GM04503 (cell line): ENCODE data around the gene BICRAL.
"Not testable (repeated sequence)": the region's sequence is repeated elsewhere in the genome, so short reads cannot be mapped to it uniquely, and the experiment has no call there.

Experiments used
- DNase-seq: peaks from one replicate; pipeline ENCODE4 v3.0.0-alpha.2; 2012; ENCODE audit warnings: low read depth

Gene BICRAL, protein sequence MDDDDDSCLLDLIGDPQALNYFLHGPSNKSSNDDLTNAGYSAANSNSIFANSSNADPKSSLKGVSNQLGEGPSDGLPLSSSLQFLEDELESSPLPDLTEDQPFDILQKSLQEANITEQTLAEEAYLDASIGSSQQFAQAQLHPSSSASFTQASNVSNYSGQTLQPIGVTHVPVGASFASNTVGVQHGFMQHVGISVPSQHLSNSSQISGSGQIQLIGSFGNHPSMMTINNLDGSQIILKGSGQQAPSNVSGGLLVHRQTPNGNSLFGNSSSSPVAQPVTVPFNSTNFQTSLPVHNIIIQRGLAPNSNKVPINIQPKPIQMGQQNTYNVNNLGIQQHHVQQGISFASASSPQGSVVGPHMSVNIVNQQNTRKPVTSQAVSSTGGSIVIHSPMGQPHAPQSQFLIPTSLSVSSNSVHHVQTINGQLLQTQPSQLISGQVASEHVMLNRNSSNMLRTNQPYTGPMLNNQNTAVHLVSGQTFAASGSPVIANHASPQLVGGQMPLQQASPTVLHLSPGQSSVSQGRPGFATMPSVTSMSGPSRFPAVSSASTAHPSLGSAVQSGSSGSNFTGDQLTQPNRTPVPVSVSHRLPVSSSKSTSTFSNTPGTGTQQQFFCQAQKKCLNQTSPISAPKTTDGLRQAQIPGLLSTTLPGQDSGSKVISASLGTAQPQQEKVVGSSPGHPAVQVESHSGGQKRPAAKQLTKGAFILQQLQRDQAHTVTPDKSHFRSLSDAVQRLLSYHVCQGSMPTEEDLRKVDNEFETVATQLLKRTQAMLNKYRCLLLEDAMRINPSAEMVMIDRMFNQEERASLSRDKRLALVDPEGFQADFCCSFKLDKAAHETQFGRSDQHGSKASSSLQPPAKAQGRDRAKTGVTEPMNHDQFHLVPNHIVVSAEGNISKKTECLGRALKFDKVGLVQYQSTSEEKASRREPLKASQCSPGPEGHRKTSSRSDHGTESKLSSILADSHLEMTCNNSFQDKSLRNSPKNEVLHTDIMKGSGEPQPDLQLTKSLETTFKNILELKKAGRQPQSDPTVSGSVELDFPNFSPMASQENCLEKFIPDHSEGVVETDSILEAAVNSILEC

DNA sequence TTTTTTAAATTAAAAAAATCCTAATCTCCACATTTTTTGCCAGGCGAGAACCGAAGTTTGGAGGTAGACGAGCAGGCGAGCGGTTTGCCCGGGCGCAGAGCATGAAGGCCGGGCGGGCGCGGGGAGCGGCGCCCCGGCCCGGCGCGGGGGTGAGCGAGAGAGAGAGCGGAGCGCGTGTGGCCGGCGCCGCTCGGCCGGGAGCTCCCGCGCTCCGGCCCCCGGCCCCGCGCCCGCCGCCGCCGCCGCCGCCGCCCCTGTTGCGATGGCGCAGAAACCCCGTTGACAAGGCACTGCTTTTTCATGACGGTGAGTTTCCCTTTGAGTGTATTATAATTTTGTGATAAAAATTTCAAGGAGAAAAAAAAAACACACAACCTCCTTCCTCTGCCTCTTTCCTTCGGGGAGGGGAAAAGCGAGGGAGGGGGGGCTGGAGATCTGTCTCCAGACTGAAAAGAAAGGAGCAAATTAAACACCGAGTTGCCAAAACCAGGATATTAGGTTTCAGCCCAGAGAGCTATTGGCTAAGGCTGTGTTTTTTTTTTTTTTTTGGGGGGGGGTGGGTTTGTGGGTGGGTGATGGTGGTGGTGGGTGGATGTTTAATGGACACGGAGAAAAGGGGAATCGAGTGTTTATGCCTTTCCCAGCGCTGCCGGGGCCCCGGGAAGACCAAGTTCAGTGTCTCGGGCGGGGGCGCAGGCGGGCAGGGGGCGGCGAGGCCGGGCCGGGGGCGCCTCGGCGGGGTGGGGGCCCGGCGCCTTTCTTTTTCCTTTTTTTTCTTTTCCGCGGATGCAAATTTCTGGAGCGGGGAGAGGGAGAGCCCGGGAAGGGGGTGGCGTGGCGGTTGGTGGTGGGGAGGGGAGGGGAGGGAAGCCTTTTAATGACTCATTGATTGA lies at the start of gene BICRAL:
Gene BICRAL, plus strand, starts transcription at position 257 of the 893 bp plus-strand sequence. CDS start 39,971 bp downstream, outside the sequence.
- no peak for DNase-seq

DNA sequence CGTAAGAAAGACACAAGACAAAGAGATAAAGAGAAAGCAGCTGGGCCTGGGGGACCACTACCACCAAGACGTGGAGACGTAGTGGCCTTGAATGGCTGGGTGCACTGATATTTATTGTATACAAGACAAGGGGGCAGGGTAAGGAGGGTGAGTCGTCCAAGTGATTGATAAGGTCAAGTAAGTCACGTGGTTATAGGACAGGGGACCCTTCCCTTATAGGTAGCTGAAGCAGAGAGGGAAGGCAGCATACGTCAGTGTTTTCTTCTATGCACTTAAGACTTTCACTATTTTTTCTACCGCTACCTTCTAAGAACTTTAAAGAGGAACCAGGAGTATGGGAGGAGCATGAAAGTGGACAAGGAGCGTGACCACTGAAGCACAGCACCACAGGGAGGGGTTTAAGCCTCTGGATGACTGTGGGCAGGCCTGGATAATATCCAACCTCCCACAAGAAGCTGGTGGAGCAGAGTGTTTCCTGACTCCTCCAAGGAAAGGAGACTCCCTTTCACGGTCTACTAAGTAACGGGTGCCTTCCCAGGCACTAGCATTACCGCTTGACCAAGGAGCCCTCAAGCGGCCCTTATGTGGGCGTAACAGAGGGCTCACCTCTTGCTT lies 47.9 kb upstream of the BICRAL start:
- not testable (repeated sequence) for DNase-seq

DNA sequence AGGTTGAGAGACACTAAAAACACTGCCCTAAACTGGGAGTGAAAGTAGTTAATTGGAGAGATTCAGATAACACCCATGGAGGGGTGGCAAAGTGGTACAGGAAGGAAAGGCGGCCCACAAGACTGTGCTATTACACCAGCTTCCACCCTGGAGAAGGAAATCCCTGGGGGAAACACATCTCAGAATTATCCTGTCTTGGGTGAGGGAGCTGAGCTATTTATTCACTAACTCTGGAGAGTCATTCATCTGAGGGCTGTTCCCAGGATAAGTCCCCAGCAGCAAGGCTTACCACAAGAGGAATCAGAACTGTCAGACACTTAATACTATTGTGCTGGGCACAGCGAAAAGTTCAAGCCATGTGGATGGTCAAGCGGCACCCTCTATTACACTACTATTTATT lies 45.9 kb upstream of the BICRAL start:
- no peak for DNase-seq

DNA sequence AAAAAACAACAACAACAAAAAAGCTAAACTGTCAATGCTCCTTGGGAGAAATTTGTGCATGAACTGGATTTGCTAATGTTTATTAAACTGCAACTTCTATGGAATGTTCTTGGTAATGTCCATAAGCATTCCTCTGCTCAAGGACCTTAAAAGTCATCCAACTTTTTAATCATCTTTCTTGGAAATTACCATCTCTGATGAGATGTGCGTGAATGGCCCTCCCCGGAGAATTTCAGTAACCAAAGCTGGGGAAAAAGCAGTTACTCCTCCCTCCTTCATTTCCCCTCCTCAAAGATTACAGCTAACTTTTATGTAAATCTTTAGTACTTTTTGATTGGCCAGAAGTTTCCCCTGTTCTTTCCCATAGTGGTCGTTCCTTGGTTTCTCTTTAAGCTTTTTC lies 41.1 kb upstream of the BICRAL start:
- DNase-seq: no peak

DNA sequence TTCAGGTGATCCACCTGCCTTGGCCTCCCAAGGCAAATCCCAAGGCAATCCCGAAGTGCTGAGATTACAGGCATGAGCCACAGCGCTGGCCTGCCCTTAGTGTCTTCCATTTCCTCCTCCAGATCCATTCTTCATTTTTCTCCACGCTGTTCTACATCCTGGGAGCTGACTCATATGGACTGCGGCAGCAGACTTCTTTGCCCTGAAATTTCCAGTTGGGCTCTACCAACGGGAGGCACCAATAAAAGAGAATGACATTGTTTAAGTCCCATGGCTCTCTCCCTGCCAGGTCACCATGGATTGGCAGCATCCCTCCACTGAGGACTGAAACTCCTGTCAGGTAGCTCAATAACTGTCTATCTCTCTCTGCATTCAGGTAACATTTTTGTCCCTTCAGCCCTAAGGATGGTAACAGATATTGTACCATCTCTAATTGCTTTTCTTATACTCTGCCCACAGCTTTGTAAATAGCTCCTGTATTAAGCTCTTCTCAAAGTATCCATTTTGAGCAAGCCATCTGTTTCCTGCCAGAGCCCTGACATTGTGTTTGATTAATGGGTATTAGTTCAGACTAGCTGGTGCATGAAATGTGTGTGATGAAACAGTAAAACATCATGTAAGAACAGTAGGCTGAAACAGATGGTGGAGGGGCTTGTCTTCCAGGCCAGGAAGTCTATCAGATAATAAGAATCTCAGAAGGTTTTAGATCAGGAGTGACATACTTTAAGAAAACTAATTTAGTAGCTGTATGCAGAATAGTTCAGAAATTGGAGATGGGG lies 39.5 kb upstream of the BICRAL start:
- DNase-seq: no peak

DNA sequence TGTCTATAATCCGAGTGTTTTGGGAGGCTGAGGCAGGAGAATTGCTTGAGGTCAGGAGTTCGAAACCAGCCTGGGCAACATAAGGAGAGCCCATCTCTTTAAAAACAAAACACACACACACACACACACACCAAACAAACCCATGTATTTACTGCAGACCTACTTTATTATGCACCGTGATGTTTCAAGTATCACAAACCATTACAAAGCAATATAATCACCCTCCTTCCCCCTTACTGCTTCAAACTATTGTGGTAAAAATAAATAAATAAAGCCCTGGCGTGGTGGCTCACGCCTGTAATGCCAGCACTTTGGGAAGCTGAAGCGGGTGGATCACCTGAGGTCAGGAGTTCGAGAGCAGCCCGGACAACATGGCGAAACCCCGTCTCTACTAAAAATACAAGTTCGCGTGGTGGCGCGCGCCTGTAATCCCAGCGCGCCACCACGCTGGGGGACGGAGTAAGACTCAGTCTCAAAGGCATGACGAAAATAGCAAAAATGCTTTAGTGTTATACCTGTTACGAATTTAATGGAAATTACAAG lies 37.4 kb upstream of the BICRAL start:
- no peak for DNase-seq

DNA sequence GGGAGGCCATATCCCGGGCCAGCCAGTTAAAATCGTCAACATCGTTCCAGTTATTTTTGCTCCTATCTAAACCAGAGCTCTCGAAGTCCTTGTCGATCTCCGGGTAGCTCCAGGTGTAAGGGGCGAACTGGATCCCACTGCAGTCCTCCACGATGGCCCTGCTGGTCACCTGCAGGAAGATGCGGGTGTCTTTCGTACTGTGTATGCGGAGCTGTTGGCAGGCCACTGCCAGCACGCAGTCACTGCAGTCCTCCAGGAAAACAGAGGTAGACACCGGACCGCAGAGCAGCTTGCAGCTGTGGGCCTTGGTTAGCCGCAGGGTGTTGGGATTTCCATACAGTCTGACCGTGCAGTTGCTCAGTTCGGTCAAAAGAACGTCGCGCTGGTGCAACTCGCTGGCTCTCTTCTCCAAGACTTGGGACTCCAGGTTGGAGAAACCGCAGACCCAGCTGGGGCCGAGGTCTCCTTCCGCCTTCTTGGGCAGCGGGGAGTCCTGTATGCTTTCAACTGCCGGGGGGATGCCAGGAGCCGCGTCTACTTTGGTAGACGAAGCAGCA lies 36.7 kb upstream of the BICRAL start:
- no peak for DNase-seq

DNA sequence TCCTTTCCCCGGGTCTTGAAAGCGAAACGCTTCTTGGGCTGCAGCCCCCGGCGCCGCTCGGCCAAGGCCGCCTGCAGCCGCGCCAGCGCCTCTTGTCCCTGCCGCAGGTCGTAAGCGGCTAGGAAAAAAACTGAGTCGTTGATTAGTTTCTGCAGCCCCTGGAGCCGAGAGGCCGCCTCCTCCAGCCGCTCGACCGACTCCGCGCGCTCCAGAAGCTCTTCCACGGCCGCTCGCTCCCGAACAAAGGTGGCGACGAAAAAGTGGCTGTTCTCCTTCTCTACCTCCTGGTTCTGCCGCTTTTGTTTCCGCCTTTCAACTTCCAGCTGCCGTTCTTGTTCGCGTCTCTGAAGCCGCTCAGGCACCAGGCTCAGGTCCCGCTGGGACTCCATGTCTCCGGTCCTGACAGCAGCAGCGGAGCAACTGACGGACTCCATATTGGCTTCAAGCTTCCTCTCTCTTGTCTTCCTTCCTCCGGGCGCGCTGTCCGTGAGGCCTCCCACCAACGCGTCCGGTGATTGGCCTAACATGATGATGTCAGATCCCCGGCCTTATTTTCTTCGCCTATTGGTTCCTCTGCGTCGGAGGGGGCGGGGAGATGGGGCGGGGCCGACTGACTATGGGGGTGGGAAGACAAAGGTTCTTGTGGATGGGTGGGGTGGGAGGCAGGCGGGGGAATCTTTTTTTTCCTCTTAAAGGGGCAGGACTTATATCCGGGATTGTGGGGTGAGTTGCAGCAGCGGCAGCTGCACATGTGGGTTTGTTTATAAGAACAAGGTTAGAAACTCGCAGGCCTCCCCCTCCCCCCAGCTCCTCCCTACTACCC lies 36.0 kb upstream of the BICRAL start, which contains the start of gene TBCC:
Gene TBCC, minus strand, starts transcription at position 464 of the 823 bp plus-strand sequence. Its CDS starts 30 bp downstream, at position 434.
- DNase-seq: peak; percentile 91

DNA sequence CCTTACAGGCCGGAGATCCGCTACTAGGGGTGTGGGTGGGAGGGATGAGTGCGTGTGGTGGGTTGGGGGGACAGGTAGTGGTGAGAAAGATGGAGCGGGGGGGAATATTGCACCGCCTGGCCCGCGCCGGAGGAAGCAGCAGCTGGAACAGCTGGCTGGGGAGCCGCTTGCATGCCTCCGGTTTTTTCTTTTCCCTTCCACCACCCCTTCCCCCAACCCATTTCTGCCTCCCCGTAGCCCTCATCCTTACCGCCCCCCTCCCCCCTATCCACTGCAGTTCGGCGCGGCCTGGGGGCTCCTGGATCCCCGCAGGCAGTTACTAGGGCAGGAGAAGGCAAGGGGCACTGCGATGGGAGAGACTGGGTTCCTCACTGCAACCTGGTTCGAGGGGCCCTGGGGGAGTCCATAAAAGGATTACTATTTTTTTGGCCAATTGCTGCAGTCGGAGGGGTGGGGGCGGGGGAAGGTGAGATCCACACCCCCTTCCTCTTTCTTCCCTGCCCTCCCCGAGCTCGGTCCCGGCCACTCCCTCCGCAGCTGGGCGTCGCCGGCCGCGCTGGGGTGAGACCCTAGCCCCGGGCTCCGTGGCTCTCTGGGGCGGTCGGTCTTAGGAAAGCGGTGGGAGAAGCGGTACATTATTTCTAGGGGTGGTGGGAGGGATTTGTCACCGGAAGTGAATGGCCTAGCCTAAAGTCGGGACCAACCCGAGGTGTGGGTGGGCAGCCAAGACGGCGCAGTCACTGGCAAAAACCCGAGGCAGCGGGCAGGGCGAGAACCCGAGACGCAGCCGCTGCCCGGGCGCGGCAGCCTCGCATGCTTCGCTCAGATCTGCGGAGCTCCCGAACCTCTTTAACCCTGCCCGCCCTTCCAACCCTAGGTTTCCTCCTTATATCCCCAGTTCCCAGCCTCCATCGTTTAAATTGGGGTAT lies 35.1 kb upstream of the BICRAL start:
- DNase-seq: no peak

DNA sequence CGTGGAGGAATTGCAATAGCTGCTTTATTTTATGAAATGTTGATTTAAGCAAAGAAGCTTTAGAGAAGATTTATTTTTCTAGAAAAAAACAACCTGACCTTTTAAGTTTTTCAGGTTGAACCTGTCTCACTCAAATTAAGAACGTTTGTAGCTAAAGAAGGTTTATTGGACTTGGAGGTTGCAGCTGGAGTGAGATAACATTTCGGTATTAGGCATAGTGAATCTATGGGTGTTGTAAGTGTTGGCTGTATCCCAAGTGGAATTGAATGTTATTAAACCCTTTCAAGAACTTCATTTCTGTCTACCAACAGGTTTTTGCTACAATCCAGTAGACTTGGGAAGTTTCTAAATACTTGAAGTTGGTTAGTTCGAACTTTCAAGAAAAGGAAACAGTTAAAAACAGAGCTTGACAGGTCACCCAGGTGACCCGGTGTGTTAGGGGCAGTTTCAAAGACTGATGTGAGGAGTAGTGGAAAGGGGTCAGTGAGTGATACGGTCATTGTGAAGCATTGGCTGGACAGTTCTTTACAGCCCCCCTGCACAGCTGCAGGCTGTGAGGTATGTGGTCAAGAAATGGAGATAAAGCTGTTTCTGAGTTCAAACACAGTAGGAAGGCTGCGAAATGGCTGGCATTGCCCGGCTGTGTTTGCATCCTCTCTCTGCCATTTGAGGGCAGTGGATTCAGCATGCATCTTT lies 33.5 kb upstream of the BICRAL start:
- DNase-seq: no peak

DNA sequence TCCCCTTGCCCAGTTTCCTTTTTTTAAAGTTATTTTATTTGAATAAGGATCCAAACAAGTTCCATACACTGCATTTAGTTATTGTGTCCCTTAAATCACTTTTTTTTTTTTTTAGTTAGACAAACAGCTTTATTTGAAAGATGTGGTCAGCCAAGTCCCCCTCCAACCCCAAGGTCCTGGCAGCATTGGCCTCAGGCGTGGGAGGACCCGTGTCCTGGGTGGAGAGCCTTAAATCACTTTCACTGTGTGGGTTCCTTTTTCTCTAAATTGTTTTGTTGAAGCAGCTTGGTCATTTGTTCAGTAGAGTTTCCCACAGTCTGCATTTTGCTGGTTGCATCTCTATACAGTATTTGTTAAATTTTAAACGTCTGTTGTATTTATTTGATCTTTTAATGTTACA lies 30.8 kb upstream of the BICRAL start:
- no peak for DNase-seq

DNA sequence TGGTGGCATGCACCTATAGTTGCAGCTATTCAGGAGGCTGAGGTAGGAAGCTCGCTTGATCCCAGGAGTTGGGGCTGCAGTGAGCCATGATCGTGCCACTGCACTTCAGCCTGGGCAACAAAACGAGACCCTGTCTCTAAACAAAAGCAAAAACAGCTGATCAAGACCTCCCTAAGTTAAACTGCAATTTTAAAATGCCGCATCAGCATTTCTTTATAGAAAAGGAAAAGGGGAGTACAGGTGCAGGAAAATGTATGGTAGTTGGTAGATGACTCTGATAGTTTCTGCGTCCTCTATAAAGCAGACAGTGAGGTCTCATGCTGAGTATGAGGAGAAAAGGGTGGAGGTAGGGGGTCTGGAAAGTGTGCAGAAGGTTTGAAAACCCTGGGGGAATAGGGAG lies 27.1 kb upstream of the BICRAL start:
- no peak for DNase-seq

DNA sequence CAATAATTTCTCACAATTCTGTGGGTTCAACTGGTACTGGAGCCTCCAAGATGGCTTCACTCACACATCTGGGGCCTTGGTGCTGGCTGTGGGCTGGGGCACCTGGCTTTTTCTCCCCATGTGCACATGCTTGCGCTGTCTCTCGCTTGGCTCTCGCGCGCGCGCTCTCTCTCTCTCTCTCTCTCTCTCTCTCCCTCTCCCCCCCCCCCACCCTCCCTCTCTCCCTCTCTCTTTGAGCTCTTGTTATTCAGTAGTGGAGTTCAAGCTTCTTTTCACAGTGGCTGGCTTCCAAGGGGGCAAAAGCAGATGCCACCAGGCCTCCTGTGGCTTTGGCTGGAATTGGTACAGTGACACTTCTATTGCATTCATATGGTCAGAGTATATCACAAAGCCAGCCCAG lies 25.1 kb upstream of the BICRAL start:
- DNase-seq: no peak

DNA sequence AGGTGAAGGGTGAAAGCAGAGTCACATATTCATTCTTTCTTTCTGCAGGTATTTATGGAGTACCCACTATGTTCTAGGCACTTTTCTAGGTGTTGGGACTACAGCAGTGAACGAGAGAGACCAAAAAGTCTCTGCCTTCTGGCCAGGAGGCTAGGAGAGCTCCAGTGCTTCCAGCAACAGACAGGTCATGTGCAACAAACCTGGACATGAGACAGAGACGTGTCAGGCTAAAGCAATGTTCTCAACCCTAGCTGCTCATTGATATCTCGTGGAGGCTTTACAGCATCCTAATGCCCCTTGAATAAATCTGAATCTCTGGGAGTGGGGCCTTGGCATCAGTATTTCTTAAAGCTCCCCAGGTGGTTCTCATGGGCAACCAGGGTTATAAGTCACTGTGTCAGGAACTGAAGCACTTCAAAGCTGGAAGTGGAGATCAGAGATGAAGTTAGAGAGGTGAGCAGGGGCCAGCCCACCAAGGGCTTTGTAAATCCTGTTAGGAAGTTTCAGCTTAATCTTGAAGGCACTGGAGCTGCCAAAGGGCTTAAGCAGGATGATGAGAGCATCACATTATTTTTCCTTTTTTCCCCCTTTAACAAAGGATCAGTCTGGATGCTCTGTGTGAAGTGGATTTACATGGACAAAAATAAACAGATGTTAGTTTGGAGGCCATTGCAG lies 23.0 kb upstream of the BICRAL start:
- no peak for DNase-seq

DNA sequence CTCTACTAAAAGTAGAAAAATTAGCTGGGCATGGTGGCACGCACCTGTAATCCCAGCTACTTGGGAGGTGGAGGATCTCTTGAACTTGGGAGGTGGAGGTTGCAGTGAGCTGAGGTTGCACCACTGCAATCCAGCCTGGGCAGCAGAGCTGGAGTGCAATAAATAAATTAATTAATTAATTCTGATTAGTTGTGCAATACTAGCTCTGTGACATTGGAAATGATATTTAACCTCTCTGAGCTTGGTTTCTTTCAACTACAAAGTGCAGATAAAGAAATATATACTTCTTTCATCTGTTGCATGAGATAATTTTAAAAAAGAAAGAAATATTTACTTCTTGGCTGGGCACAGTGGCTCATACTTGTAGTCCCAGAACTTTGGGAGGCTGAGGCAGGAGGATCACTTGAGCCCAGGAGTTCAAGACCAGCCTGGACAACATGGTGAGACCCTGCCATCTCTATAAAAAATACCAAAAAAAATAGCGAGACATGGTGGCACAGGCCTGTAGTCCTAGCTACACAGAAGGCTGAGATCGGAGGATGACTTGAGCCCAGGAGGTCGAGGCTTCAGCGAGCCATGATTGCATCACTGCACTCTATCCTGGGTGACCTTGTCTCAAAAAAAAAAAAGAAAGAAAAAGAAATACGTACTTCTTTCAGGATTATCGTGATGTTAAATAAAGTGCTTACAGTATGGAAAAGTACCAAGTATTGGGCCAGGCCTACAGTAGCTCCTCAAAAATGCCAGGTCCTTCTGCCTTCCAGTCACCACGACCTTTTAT lies 20.4 kb upstream of the BICRAL start:
- DNase-seq: no peak

DNA sequence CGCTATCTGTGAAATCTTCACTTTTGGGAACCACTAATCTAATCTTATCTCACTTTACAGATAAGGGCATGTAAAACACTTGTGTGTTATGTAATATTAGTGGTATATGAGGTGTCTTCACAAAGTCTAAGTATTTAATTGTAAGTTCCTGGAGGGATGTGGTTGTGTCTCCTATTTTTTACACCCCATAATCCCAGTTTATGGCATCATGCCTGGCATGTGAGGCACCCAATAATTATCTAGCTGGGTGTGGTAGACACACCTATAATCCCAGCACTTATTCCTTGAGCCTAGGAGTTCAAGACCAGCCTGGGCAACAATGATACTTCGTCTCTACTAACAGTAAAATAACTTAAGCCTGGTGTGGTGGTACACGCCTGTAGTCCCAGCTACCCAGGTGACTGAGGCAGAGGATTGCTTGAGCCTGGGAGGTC lies 19.4 kb upstream of the BICRAL start:
- DNase-seq: no peak
